ENCODE measurements around the gene GRK3.

GRK3 gene

GRCh38 chr22:25669253-25670069, 105.0 kb downstream of the GRK3 start:
- no peak for DNase-seq

GRCh38 chr22:25670070-25670461, 105.6 kb downstream of the GRK3 start:
- DNase-seq, result no peak

- DNase-seq, result no peak
Observed at GRCh38 chr22:25672289-25673084, 108.0 kb downstream of the GRK3 start.

- DNase-seq, result no peak
Observed at GRCh38 chr22:25673713-25674112, 109.2 kb downstream of the GRK3 start.

GRCh38 chr22:25677631-25678030, 113.2 kb downstream of the GRK3 start:
- no peak for DNase-seq

GRCh38 chr22:25680051-25680450, 115.6 kb downstream of the GRK3 start:
- no peak for DNase-seq

- no peak for DNase-seq
Observed at GRCh38 chr22:25680956-25681355, 116.5 kb downstream of the GRK3 start.

- DNase-seq, result no peak
Observed at GRCh38 chr22:25682109-25682508, 117.6 kb downstream of the GRK3 start.

GRCh38 chr22:25688627-25689026, 124.2 kb downstream of the GRK3 start:
- no peak for DNase-seq

GRCh38 chr22:25689631-25690030, 125.2 kb downstream of the GRK3 start:
- DNase-seq, result no peak

GRCh38 chr22:25690798-25691197, 126.3 kb downstream of the GRK3 start:
- no peak for DNase-seq

- DNase-seq, result no peak
Observed at GRCh38 chr22:25692397-25693267, 128.2 kb downstream of the GRK3 start.

GRCh38 chr22:25693268-25693565, 128.7 kb downstream of the GRK3 start:
- DNase-seq, result no peak

GRCh38 chr22:25694196-25694907, 129.9 kb downstream of the GRK3 start:
- DNase-seq, result no peak

GRCh38 chr22:25695146-25695545, 130.7 kb downstream of the GRK3 start:
- DNase-seq, result no peak

- DNase-seq, result no peak
Observed at GRCh38 chr22:25696763-25697162, 132.3 kb downstream of the GRK3 start.

GRCh38 chr22:25697181-25697664, 132.7 kb downstream of the GRK3 start:
- DNase-seq, result no peak

GRCh38 chr22:25697978-25698377, 133.5 kb downstream of the GRK3 start:
- DNase-seq, result no peak

- no peak for DNase-seq
Observed at GRCh38 chr22:25698461-25698860, 134.0 kb downstream of the GRK3 start.

GRCh38 chr22:25698978-25699377, 134.5 kb downstream of the GRK3 start:
- no peak for DNase-seq

GRCh38 chr22:25701056-25701780, 136.7 kb downstream of the GRK3 start:
- no peak for DNase-seq

GRCh38 chr22:25702040-25702439, 137.6 kb downstream of the GRK3 start:
- DNase-seq, result peak; percentile 8 to 56

All from NCI-H446 (cell line).